HCT116 (cell line): Measurements from ENCODE around the gene FLVCR2. TPM values are rescaled to one million over a fixed set of nuclear protein-coding genes. Genes with fewer than 3 reads are reported as not detected.

Experiments
- ATAC-seq: fragments of 200-7000 bp; cut with Tn5 transposase; 2 replicates; pipeline ENCODE4 v1.9.1; 2020; ENCODE audit warnings: mild to moderate bottlenecking, moderate library complexity
- BruUV-seq: library from RNA; stranded (reverse); fragments of 400-500 nt; replicated peaks from 2 replicates; lab custom pipeline; 2021; lab: Mats Ljungman, UMichigan
- CTCF ChIA-PET: fragments of 300-600 bp; sonication (Branson Sonifier 250); formaldehyde crosslinking; loops from one replicate; lab custom pipeline; 2021; ENCODE audit warnings: antibody characterized with exemption; lab: Charles Lee
- POLR2A ChIA-PET: fragments of 300-600, 350-600 bp; sonication (Branson Sonifier 250); formaldehyde crosslinking; loops from one replicate; lab custom pipeline; 2021; ENCODE audit warnings: antibody characterized with exemption; lab: Charles Lee
- RAD21 ChIA-PET, 2 experiments: fragments of 300-600 bp; sonication (Branson Sonifier 250); formaldehyde crosslinking; loops; one replicate each; lab custom pipeline; 2023; ENCODE audit warnings: low total read pairs in 2 of 2; ENCODE audit not compliant: uncharacterized antibody in 2 of 2, unreplicated experiment in 2 of 2, low non-redundant PET in 1 of 2; lab: Charles Lee
- DNase-seq: peaks from one replicate; pipeline ENCODE4 v3.0.0-alpha.2; 2010; ENCODE audit warnings: low read depth, low spot score
- H2AFZ ChIP-seq: fragments of 200-600 bp; shearing (Covaris generic), sonication (generic); 2 replicates; pipeline ENCODE4 v1.6.1; 2017; ENCODE audit warnings: low read depth, mixed run types, mixed read lengths, antibody characterized with exemption, low read length; ENCODE audit not compliant: poor library complexity, severe bottlenecking
- H3K27ac ChIP-seq: 2 replicates; pipeline ENCODE4 v1.5.1; 2012; ENCODE audit warnings: low read depth, low read length
- H3K27me3 ChIP-seq: fragments of 200-600 bp; sonication (generic); 2 replicates; pipeline ENCODE4 v1.6.1; 2016; ENCODE audit warnings: mixed run types, low read length, mixed read lengths; ENCODE audit not compliant: insufficient read depth
- H3K36me3 ChIP-seq, 2 experiments: fragments of 200-500 bp in 1 of 2; fragments of 200-600 bp in 1 of 2; sonication (Bioruptor generic) in 1 of 2; sonication (generic) in 1 of 2; 2 replicates each; pipeline versions ENCODE4 v1.5.1 to v1.6.1; 2014 to 2016; ENCODE audit warnings: low read length in 2 of 2, inconsistent platforms in 1 of 2, mixed read lengths in 1 of 2, mixed run types in 1 of 2; ENCODE audit not compliant: insufficient read depth in 2 of 2, control insufficient read depth in 1 of 2
- H3K4me1 ChIP-seq, 2 experiments: fragments of 200-600 bp in 1 of 2; sonication (generic) in 1 of 2; 2 replicates each; pipeline versions ENCODE4 v1.5.1 to v1.6.1; 2012 to 2017; ENCODE audit warnings: low read length in 2 of 2, inconsistent platforms in 1 of 2, mild to moderate bottlenecking in 1 of 2, mixed read lengths in 1 of 2, mixed run types in 1 of 2, moderate library complexity in 1 of 2; ENCODE audit not compliant: insufficient read depth in 2 of 2, control insufficient read depth in 1 of 2
- H3K4me2 ChIP-seq: fragments of 200-600 bp; sonication (generic); 2 replicates; pipeline ENCODE4 v1.6.1; 2017; ENCODE audit warnings: mixed run types, low read length, mixed read lengths
- H3K4me3 ChIP-seq, 2 experiments: fragments of 200-600 bp in 1 of 2; sonication (generic) in 1 of 2; replicated peaks in 1 of 2; 2 replicates each; pipeline ENCODE4 v1.5.1; 2011 to 2016; ENCODE audit warnings: low read length in 2 of 2, control low read depth in 1 of 2, low read depth in 1 of 2, mild to moderate bottlenecking in 1 of 2, mixed read lengths in 1 of 2, mixed run types in 1 of 2
- H3K79me2 ChIP-seq: fragments of 200-600 bp; sonication (generic); 2 replicates; pipeline ENCODE4 v1.6.1; 2017; ENCODE audit warnings: mild to moderate bottlenecking, mixed run types, low read length, moderate library complexity, mixed read lengths; ENCODE audit not compliant: insufficient read depth
- H3K9ac ChIP-seq: fragments of 200-600 bp; sonication (generic); 2 replicates; pipeline ENCODE4 v1.6.1; 2016; ENCODE audit warnings: low read length, mixed read lengths
- H3K9me2 ChIP-seq: fragments of 200-600 bp; sonication (generic), shearing (Covaris generic); 2 replicates; pipeline ENCODE4 v1.6.1; 2017; ENCODE audit warnings: mixed run types, mild to moderate bottlenecking, moderate library complexity; ENCODE audit not compliant: insufficient read depth
- H3K9me3 ChIP-seq, 2 experiments: fragments of 200-500 bp in 1 of 2; fragments of 200-600 bp in 1 of 2; sonication (Bioruptor generic) in 1 of 2; sonication (generic) in 1 of 2; 2 replicates each; pipeline ENCODE4 v1.6.1; 2014 to 2017; ENCODE audit warnings: low read length in 2 of 2, mixed read lengths in 2 of 2, inconsistent platforms in 1 of 2, low read depth in 1 of 2, mild to moderate bottlenecking in 1 of 2, mixed run types in 1 of 2, moderate library complexity in 1 of 2; ENCODE audit not compliant: control insufficient read depth in 1 of 2, insufficient read depth in 1 of 2
- H4K20me1 ChIP-seq: fragments of 200-600 bp; sonication (generic), shearing (Covaris generic); 2 replicates; pipeline ENCODE4 v1.6.1; 2017; ENCODE audit warnings: mixed run types, mild to moderate bottlenecking, moderate library complexity; ENCODE audit not compliant: insufficient read depth
- ATF3 ChIP-seq: IDR thresholded peaks from 2 replicates; pipeline ENCODE4 v1.6.1; 2012
- CTCF ChIP-seq, 3 experiments: fragments of 200-600 bp in 1 of 3; sonication (generic) in 1 of 3; IDR thresholded peaks in 2 of 3; conservative IDR thresholded peaks in 1 of 3; 2 replicates each; pipeline ENCODE4 v1.5.1; 2012 to 2017; ENCODE audit warnings: low read depth in 2 of 3, low read length in 2 of 3, antibody characterized with exemption in 1 of 3, borderline replicate concordance in 1 of 3, control low read depth in 1 of 3, mild to moderate bottlenecking in 1 of 3, mixed read lengths in 1 of 3, mixed run types in 1 of 3, moderate library complexity in 1 of 3; ENCODE audit not compliant: insufficient read depth in 1 of 3
- EGR1 ChIP-seq: IDR thresholded peaks from 2 replicates; pipeline ENCODE4 v1.6.1; 2012; ENCODE audit warnings: low read depth
- ELF1 ChIP-seq: IDR thresholded peaks from 2 replicates; pipeline ENCODE4 v1.6.1; 2012; ENCODE audit warnings: low read depth, borderline replicate concordance
- EZH2 ChIP-seq: fragments of 200-600 bp; sonication (generic); IDR thresholded peaks from 2 replicates; pipeline ENCODE4 v1.6.1; 2017; ENCODE audit warnings: antibody characterized with exemption, mixed run types
- EZH2phosphoT487 ChIP-seq: fragments of 200-600 bp; IDR thresholded peaks from 2 replicates; pipeline ENCODE4 v1.6.1; 2018; ENCODE audit warnings: antibody characterized with exemption, borderline replicate concordance
- FOSL1 ChIP-seq: IDR thresholded peaks from 2 replicates; pipeline ENCODE4 v1.6.1; 2012; ENCODE audit warnings: low read depth
- JUND ChIP-seq: IDR thresholded peaks from 2 replicates; pipeline ENCODE4 v1.6.1; 2012
- POLR2A ChIP-seq: IDR thresholded peaks from 2 replicates; pipeline ENCODE4 v1.7.0; 2011; ENCODE audit warnings: borderline replicate concordance; ENCODE audit not compliant: insufficient read depth, insufficient read length; ENCODE audit errors: extremely low read depth
- POLR2AphosphoS5 ChIP-seq: IDR thresholded peaks from 2 replicates; pipeline ENCODE4 v1.6.1; 2011; ENCODE audit warnings: mild to moderate bottlenecking, low read depth, low read length, moderate library complexity
- RAD21 ChIP-seq: IDR thresholded peaks from 2 replicates; pipeline ENCODE4 v1.6.1; 2012; ENCODE audit warnings: low read depth, mild to moderate bottlenecking
- REST ChIP-seq: IDR thresholded peaks from 2 replicates; pipeline ENCODE4 v1.6.1; 2012; ENCODE audit warnings: low read depth
- SIN3A ChIP-seq: IDR thresholded peaks from 2 replicates; pipeline ENCODE4 v1.6.1; 2012; ENCODE audit warnings: low read depth
- SP1 ChIP-seq: IDR thresholded peaks from 2 replicates; pipeline ENCODE4 v1.6.1; 2012; ENCODE audit warnings: low read depth
- TCF7L2 ChIP-seq: IDR thresholded peaks from 2 replicates; pipeline ENCODE4 v1.7.0; 2011; ENCODE audit warnings: borderline replicate concordance, inconsistent platforms; ENCODE audit not compliant: insufficient read depth, insufficient read length; ENCODE audit errors: extremely low read depth
- ZBTB33 ChIP-seq: IDR thresholded peaks from 2 replicates; pipeline ENCODE4 v1.6.1; 2011; ENCODE audit warnings: mild to moderate bottlenecking, low read length, moderate library complexity; ENCODE audit not compliant: insufficient replicate concordance; ENCODE audit errors: extremely low read depth
- ZFX ChIP-seq: fragments of 450-650 bp; IDR thresholded peaks from 2 replicates; pipeline ENCODE4 v1.6.1; 2017
- intact Hi-C: fragments of 100-400 bp; cut with micrococcal nuclease; formaldehyde crosslinking; loops from 2 replicates; pipeline ENCODE4 v1.10.0; 2022
- total RNA-seq: library from RNA; stranded (reverse); gene quantifications from one replicate; pipeline ENCODE4 v1.2.1, GENCODE V29; 2021; ENCODE audit not compliant: unreplicated experiment

FLVCR2 gene
- total RNA-seq, 1 experiment from 2014 or later = 0.84 TPM

- no peak for ATAC-seq
- ChIA-PET CTCF (interaction anchor here (1.6 kb wide), 1 partner anchor 8 kb away, joined by 9 read pairs; no protein-coding TSS in a partner anchor), POLR2A (no interaction called here)
Measured at GRCh38 chr14:75553157-75553556, 25.3 kb upstream of the FLVCR2 start.

More at GRCh38 chr14:75553157-75553556, 25.3 kb upstream of the FLVCR2 start:
- H3K9me3 ChIP-seq = no peaks in the 10 kb centered on the region; a peak in 1 of 4 replicates
- RAD21 ChIA-PET = no interaction called here
- H3K4me2 ChIP-seq = no peak overlapping the region
- H2AFZ ChIP-seq = no peak overlapping the region
- H3K4me3 ChIP-seq = no peak overlapping the region
- intact Hi-C loops = no loop called here
- TF ChIP-seq FOSL1 = no peak
- no peak for TF ChIP-seq RAD21
- no peak for TF ChIP-seq CTCF (IDR thresholded peaks at IDR 0.05 in 2 of 3, conservative IDR thresholded peaks at IDR 0.05 in 1 of 3; ENCODE audit: borderline replicate concordance in 1 of 3, insufficient read depth in 1 of 3, low read depth in 2 of 3, low read length in 2 of 3)
- no peak for TF ChIP-seq JUND
- no peak for TF ChIP-seq POLR2A
- no peak for TF ChIP-seq EGR1
- TF ChIP-seq ZFX = no peak
- no peak for TF ChIP-seq EZH2phosphoT487
- no peak for TF ChIP-seq ZBTB33
- no peak for TF ChIP-seq ELF1
- no peak for TF ChIP-seq REST
- no peak for TF ChIP-seq ATF3
- TF ChIP-seq SIN3A = no peak
- no peak for TF ChIP-seq SP1
- no peak for TF ChIP-seq EZH2
- no peak for TF ChIP-seq POLR2AphosphoS5
- no peak for TF ChIP-seq TCF7L2
- no peaks in the 10 kb centered on the region for H3K79me2 ChIP-seq
- no peaks in the 10 kb centered on the region for H3K9me2 ChIP-seq
- no TSS peak for BruUV-seq
- H3K36me3 ChIP-seq = no peaks in the 10 kb centered on the region
- peaks cover 4 to 9% of the 10 kb centered on the region in 2 experiments; a peak in 2 of 4 replicates for H3K4me1 ChIP-seq
- no peak for DNase-seq
- no peaks in the 10 kb centered on the region for H4K20me1 ChIP-seq
- no peak overlapping the region for H3K27ac ChIP-seq
- H3K9ac ChIP-seq = no peak overlapping the region
- no peaks in the 10 kb centered on the region for H3K27me3 ChIP-seq
